Esophagus muscularis mucosa (tissue), 4 donors: ENCODE results near the gene MAGI1. TPM values are rescaled to one million over a fixed set of nuclear protein-coding genes. Genes with fewer than 3 reads are reported as not detected.

Experiments
- DNase-seq: peaks from one replicate; pipeline ENCODE4 v3.0.0-alpha.2; 2017; ENCODE audit errors: extremely low spot score
- H3K27ac ChIP-seq, 4 donors: fragments of 200-600 bp; sonication (generic); replicated peaks in 1 of 4; 1 replicate in 3 of 4; 2 replicates in 1 of 4; pipeline ENCODE4 v1.5.1; 2016 to 2019; ENCODE audit warnings: mild to moderate bottlenecking in 1 of 4
- H3K27me3 ChIP-seq, 4 donors: fragments of 200-600 bp; sonication (generic); one replicate each; pipeline versions ENCODE4 v1.5.1 to v1.6.0; 2016 to 2019
- H3K36me3 ChIP-seq, 4 donors: fragments of 200-600 bp; sonication (generic); one replicate each; pipeline ENCODE4 v1.5.1; 2016 to 2019
- H3K4me1 ChIP-seq, 4 donors: fragments of 200-600 bp; sonication (generic); one replicate each; pipeline ENCODE4 v1.5.1; 2016 to 2019
- H3K4me3 ChIP-seq, 4 donors: fragments of 200-600 bp; sonication (generic); 1 replicate in 2 of 4; 2 replicates in 2 of 4; pipeline ENCODE4 v1.5.1; 2016 to 2019; ENCODE audit warnings: mild to moderate bottlenecking in 4 of 4, moderate library complexity in 1 of 4
- H3K9me3 ChIP-seq, 4 donors: fragments of 200-600 bp; sonication (generic); 1 replicate in 3 of 4; 2 replicates in 1 of 4; pipeline ENCODE4 v1.5.1; 2016 to 2019
- CTCF ChIP-seq, 3 experiments: fragments of 200-600 bp in 2 of 3; fragments of 450-650 bp in 1 of 3; sonication (generic) in 2 of 3; IDR thresholded peaks; one replicate each; pipeline ENCODE4 v1.5.1; 2017 to 2019; ENCODE audit warnings: antibody characterized with exemption in 3 of 3, mild to moderate bottlenecking in 2 of 3, moderate library complexity in 1 of 3
- EP300 ChIP-seq: sonication (generic); formaldehyde crosslinking; IDR thresholded peaks from one replicate; pipeline ENCODE4 v1.6.1; 2017; ENCODE audit warnings: antibody characterized with exemption
- POLR2A ChIP-seq: fragments of 450-650 bp; IDR thresholded peaks from one replicate; pipeline ENCODE4 v1.6.1; 2017; ENCODE audit warnings: antibody characterized with exemption, moderate library complexity, mild to moderate bottlenecking, low read depth
- POLR2AphosphoS5 ChIP-seq, 2 donors: sonication (generic); formaldehyde crosslinking; IDR thresholded peaks; one replicate each; pipeline ENCODE4 v1.6.1; 2017; ENCODE audit warnings: antibody characterized with exemption in 2 of 2
- WGBS: methylation state at CpG from one replicate; pipeline ENCODE4 v1.1.5; 2018; 5-methylcytosine and 5-hydroxymethylcytosine counted together
- intact Hi-C: fragments of 100-400 bp; cut with DNase I; formaldehyde crosslinking; loops from one replicate; pipeline ENCODE4 v1.15.1; 2023
- total RNA-seq, 4 donors: library from RNA; depleted of rRNA; stranded (reverse); fragments of >200 nt; gene quantifications; one replicate each; pipeline versions ENCODE4 v1.1.0 to v1.2.1, GENCODE V29; 2016

Gene MAGI1
- total RNA-seq, 4 donors from 2014 or later = 17.1 to 35.1 (median 25.2) TPM

DNA sequence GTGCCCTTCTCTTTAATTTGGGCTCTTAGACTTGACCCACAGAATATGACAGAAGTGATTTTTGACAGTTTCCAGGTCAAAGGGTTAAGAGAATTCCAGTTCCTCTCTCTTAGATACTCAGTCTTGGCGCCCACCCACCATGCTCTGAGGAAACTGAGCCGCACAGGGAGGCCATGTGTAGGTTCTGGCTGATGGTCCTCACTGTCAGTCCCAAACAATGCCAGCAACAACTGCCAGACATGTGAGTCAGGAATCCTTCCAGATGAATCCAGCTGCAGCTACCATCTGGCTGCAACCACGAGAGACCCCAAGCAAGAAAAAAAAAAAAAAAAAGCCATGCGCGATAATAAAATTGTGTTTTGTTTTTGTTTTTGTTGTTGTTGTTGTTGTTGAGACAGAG is 326.6 kb downstream of the MAGI1 start:
- Histone ChIP-seq H3K36me3 (no peaks in the 10 kb centered on the region), H3K27me3 (no peaks in the 10 kb centered on the region), H3K9me3 (no peaks in the 10 kb centered on the region), H3K4me1 (peaks cover 1 to 11% (median 3%) of the 10 kb centered on the region in 4 donors), H3K27ac (no peak overlapping the region), H3K4me3 (no peak overlapping the region)
- DNase-seq = no peak
- intact Hi-C loops = no loop called here
- WGBS = 75% methylated on average over 5 of the region's 5 CpGs
- TF ChIP-seq POLR2A (no peak), CTCF (IDR thresholded peaks at IDR 0.05) (no peak)

DNA sequence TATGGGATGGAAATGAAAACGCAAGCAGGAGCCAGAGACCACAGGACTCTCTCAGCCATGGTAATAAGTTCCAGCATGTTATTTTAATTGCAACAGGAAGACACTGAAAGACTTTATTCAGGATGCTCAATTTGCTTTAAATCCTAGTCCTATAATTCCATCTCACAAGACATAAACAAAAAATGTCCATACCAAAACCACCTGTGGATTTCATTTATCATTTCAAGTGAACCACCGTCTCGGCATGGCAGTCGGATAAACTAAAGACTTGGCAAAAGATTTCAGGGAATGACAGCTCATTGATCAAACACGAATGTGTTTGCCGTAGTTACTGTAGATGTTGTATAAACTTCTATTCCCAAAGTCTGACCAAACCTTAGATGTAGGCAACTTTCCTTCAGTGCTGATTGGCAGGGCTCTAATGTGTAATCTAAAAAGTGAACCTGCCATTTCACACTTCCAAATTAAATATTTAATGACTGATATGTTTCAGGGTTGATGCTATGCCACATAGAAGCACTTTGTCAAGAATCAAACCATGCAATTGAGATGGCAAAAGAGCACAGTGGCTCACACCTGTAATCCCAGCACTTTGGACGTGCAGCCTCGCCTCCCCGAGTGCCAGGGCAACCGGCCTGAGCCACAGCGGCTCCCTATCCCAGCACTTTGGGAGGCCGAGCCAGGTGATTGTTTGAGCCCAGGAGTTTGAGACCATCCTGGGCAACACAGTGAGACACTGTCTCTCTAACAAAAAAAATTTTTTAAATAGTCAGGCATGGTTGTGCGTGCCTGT is 331.7 kb downstream of the MAGI1 start:
- Histone ChIP-seq H3K27me3 (no peaks in the 10 kb centered on the region), H3K36me3 (no peaks in the 10 kb centered on the region), H3K9me3 (no peaks in the 10 kb centered on the region), H3K4me3 (no peak overlapping the region), H3K4me1 (peaks cover 0 to 12% (median 7%) of the 10 kb centered on the region in 4 donors), H3K27ac (no peak overlapping the region)
- 58% methylated on average over 11 of the region's 13 CpGs for WGBS
- TF ChIP-seq POLR2A = no peak
- intact Hi-C loops = no loop called here
- DNase-seq = no peak

GRCh38 chr3:65706301-65706700 is 332.4 kb downstream of the MAGI1 start:
- Histone ChIP-seq H3K27ac (no peak overlapping the region), H3K9me3 (no peaks in the 10 kb centered on the region)
- WGBS = 92% methylated on average over 4 of the region's 4 CpGs

GRCh38 chr3:65703820-65704219 is 334.9 kb downstream of the MAGI1 start:
- 92% methylated on average over 2 of the region's 2 CpGs for WGBS
- H3K4me1 ChIP-seq = peaks cover 0 to 12% (median 7%) of the 10 kb centered on the region in 4 donors

More at GRCh38 chr3:65706301-65706700, 332.4 kb downstream of the MAGI1 start:
- no peaks in the 10 kb centered on the region for H3K27me3 ChIP-seq
- no peak for DNase-seq
- no peaks in the 10 kb centered on the region for H3K36me3 ChIP-seq
- no peak for TF ChIP-seq POLR2AphosphoS5 (IDR thresholded peaks at IDR 0.05)
- no peak for TF ChIP-seq CTCF (IDR thresholded peaks at IDR 0.05)
- TF ChIP-seq EP300 = no peak
- H3K4me1 ChIP-seq = peaks cover 0 to 12% (median 7%) of the 10 kb centered on the region in 4 donors
- H3K4me3 ChIP-seq = no peak overlapping the region
- intact Hi-C loops = no loop called here

DNA sequence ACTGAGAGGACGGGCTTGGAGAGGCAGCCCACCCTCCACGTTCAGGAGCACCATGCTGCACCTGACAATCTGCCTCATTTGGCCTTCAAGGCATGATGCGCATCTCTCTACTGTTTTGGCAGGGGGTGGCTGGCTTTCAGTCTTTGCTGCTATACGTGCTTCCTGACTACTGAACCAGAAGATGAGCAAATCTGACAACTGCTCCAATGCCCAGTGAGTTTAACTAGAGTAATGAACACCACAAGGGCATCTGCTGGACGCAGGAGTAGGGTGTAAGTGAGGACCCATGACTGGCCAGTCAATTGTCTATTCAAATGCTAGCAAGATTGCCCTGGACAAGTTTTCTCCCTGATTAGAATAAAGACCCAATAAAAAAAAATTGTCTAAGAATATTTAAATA is 335.7 kb downstream of the MAGI1 start:
- Histone ChIP-seq H3K4me3 (no peak overlapping the region), H3K36me3 (no peaks in the 10 kb centered on the region), H3K9me3 (no peaks in the 10 kb centered on the region), H3K4me1 (peaks cover 0 to 12% (median 7%) of the 10 kb centered on the region in 4 donors), H3K27me3 (no peaks in the 10 kb centered on the region), H3K27ac (no peak overlapping the region)
- DNase-seq = no peak
- no peak for TF ChIP-seq EP300
- TF ChIP-seq CTCF (IDR thresholded peaks at IDR 0.05) = no peak
- no peak for TF ChIP-seq POLR2AphosphoS5 (IDR thresholded peaks at IDR 0.05)
- TF ChIP-seq POLR2A = no peak
- intact Hi-C loops = no loop called here
- 74% methylated on average over 3 of the region's 5 CpGs for WGBS

More at GRCh38 chr3:65703820-65704219, 334.9 kb downstream of the MAGI1 start:
- Histone ChIP-seq H3K9me3 (no peaks in the 10 kb centered on the region), H3K27ac (no peak overlapping the region), H3K27me3 (no peaks in the 10 kb centered on the region), H3K36me3 (no peaks in the 10 kb centered on the region), H3K4me3 (no peak overlapping the region)
- intact Hi-C loops = no loop called here
- TF ChIP-seq POLR2A (no peak), CTCF (IDR thresholded peaks at IDR 0.05) (no peak), EP300 (no peak), POLR2AphosphoS5 (IDR thresholded peaks at IDR 0.05) (no peak)
- no peak for DNase-seq
